Measurements from ENCODE around the gene PTGDS.

PTGDS gene

GRCh38 chr9:136977649-136978072 lies 357 bp downstream of the PTGDS start:
- H3K4me3 ChIP-seq (ENCODE audit: low read depth, low read length) = peak overlapping the region; percentile 78
- H3K27me3 ChIP-seq (ENCODE audit: control insufficient read depth, insufficient read depth, low read length) = peaks cover 9% of the 10 kb centered on the region; the same call in 1 of the 2 replicates
- no peaks in the 10 kb centered on the region for H3K36me3 ChIP-seq (ENCODE audit: control insufficient read depth, insufficient read depth, low read length)
- H3K4me1 ChIP-seq (ENCODE audit: control insufficient read depth, insufficient read depth, low read length) = peaks cover 7% of the 10 kb centered on the region
- H3K9ac ChIP-seq (ENCODE audit: low read length) = no peak overlapping the region
- H3K27ac ChIP-seq (ENCODE audit: low read depth, low read length) = no peak overlapping the region
- no peaks in the 10 kb centered on the region for H3K9me3 ChIP-seq (ENCODE audit: control insufficient read depth, insufficient read depth, low read depth, low read length)

- Histone ChIP-seq H3K9ac (ENCODE audit: low read length) (no peak overlapping the region), H3K27ac (ENCODE audit: low read depth, low read length) (no peak overlapping the region), H3K4me3 (ENCODE audit: low read depth, low read length) (peak overlapping the region; percentile 78), H3K27me3 (ENCODE audit: control insufficient read depth, insufficient read depth, low read length) (peaks cover 9% of the 10 kb centered on the region; the same call in 1 of the 2 replicates), H3K36me3 (ENCODE audit: control insufficient read depth, insufficient read depth, low read length) (no peaks in the 10 kb centered on the region), H3K4me1 (ENCODE audit: control insufficient read depth, insufficient read depth, low read length) (peaks cover 7% of the 10 kb centered on the region), H3K9me3 (ENCODE audit: control insufficient read depth, insufficient read depth, low read depth, low read length) (no peaks in the 10 kb centered on the region)
Measured at GRCh38 chr9:136978073-136978864, 965 bp downstream of the PTGDS start.

- Histone ChIP-seq H3K4me3 (ENCODE audit: low read depth, low read length) (peak overlapping the region; percentile 41; the same call in 1 of the 2 replicates), H3K4me1 (ENCODE audit: control insufficient read depth, insufficient read depth, low read length) (peaks cover 7% of the 10 kb centered on the region), H3K9ac (ENCODE audit: low read length) (no peak overlapping the region), H3K27me3 (ENCODE audit: control insufficient read depth, insufficient read depth, low read length) (peaks cover 14% of the 10 kb centered on the region; the same call in 1 of the 2 replicates), H3K9me3 (ENCODE audit: control insufficient read depth, insufficient read depth, low read depth, low read length) (no peaks in the 10 kb centered on the region), H3K36me3 (ENCODE audit: control insufficient read depth, insufficient read depth, low read length) (no peaks in the 10 kb centered on the region), H3K27ac (ENCODE audit: low read depth, low read length) (no peak overlapping the region)
Measured at GRCh38 chr9:136978865-136979544, 1.7 kb downstream of the PTGDS start.

- peaks cover 22% of the 10 kb centered on the region for H3K27me3 ChIP-seq (ENCODE audit: control insufficient read depth, insufficient read depth, low read length)
- H3K9ac ChIP-seq (ENCODE audit: low read length) = no peak overlapping the region
- no peak overlapping the region for H3K4me3 ChIP-seq (ENCODE audit: low read depth, low read length)
- no peaks in the 10 kb centered on the region for H3K36me3 ChIP-seq (ENCODE audit: control insufficient read depth, insufficient read depth, low read length)
- H3K4me1 ChIP-seq (ENCODE audit: control insufficient read depth, insufficient read depth, low read length) = peaks cover 7% of the 10 kb centered on the region
- no peak overlapping the region for H3K27ac ChIP-seq (ENCODE audit: low read depth, low read length)
- no peaks in the 10 kb centered on the region for H3K9me3 ChIP-seq (ENCODE audit: control insufficient read depth, insufficient read depth, low read depth, low read length)
Measured at GRCh38 chr9:136979769-136980587, 2.7 kb downstream of the PTGDS start.

GRCh38 chr9:136980669-136981478 lies 3.6 kb downstream of the PTGDS start:
- Histone ChIP-seq H3K36me3 (ENCODE audit: control insufficient read depth, insufficient read depth, low read length) (no peaks in the 10 kb centered on the region), H3K9ac (ENCODE audit: low read length) (no peak overlapping the region), H3K27me3 (ENCODE audit: control insufficient read depth, insufficient read depth, low read length) (peaks cover 27% of the 10 kb centered on the region), H3K9me3 (ENCODE audit: control insufficient read depth, insufficient read depth, low read depth, low read length) (no peaks in the 10 kb centered on the region), H3K4me1 (ENCODE audit: control insufficient read depth, insufficient read depth, low read length) (peaks cover 10% of the 10 kb centered on the region), H3K27ac (ENCODE audit: low read depth, low read length) (no peak overlapping the region), H3K4me3 (ENCODE audit: low read depth, low read length) (no peak overlapping the region)

GRCh38 chr9:136981588-136982231 lies 4.4 kb downstream of the PTGDS start:
- peaks cover 31% of the 10 kb centered on the region for H3K27me3 ChIP-seq (ENCODE audit: control insufficient read depth, insufficient read depth, low read length)
- H3K27ac ChIP-seq (ENCODE audit: low read depth, low read length) = no peak overlapping the region
- peaks cover 10% of the 10 kb centered on the region for H3K4me1 ChIP-seq (ENCODE audit: control insufficient read depth, insufficient read depth, low read length)
- H3K4me3 ChIP-seq (ENCODE audit: low read depth, low read length) = no peak overlapping the region
- no peak overlapping the region for H3K9ac ChIP-seq (ENCODE audit: low read length)
- no peaks in the 10 kb centered on the region for H3K36me3 ChIP-seq (ENCODE audit: control insufficient read depth, insufficient read depth, low read length)
- H3K9me3 ChIP-seq (ENCODE audit: control insufficient read depth, insufficient read depth, low read depth, low read length) = no peaks in the 10 kb centered on the region

- H3K4me3 ChIP-seq (ENCODE audit: low read depth, low read length) = no peak within 1 kb of the TSS
- no peak within 1 kb of the TSS for H3K9ac ChIP-seq (ENCODE audit: low read length)
- H3K27me3 ChIP-seq (ENCODE audit: control insufficient read depth, insufficient read depth, low read length) = peaks cover 24% of the 10 kb centered on the region
Measured at GRCh38 chr9:136982232-136983051, 5.1 kb downstream of the PTGDS start, which contains the start of gene LCNL1. TSS of gene LCNL1 (plus strand) at chr9:136982993. CDS start at chr9:136983587, 594 bp downstream.

GRCh38 chr9:136983167-136983566 lies 5.9 kb downstream of the PTGDS start:
- Histone ChIP-seq H3K4me1 (ENCODE audit: control insufficient read depth, insufficient read depth, low read length) (peaks cover 4% of the 10 kb centered on the region), H3K27me3 (ENCODE audit: control insufficient read depth, insufficient read depth, low read length) (peaks cover 22% of the 10 kb centered on the region; the same call in 1 of the 2 replicates), H3K9ac (ENCODE audit: low read length) (no peak overlapping the region), H3K9me3 (ENCODE audit: control insufficient read depth, insufficient read depth, low read depth, low read length) (no peaks in the 10 kb centered on the region), H3K4me3 (ENCODE audit: low read depth, low read length) (no peak overlapping the region), H3K36me3 (ENCODE audit: control insufficient read depth, insufficient read depth, low read length) (no peaks in the 10 kb centered on the region), H3K27ac (ENCODE audit: low read depth, low read length) (no peak overlapping the region)

More at GRCh38 chr9:136982232-136983051, 5.1 kb downstream of the PTGDS start, which contains the start of gene LCNL1:
- Histone ChIP-seq H3K4me1 (ENCODE audit: control insufficient read depth, insufficient read depth, low read length) (peaks cover 5% of the 10 kb centered on the region), H3K36me3 (ENCODE audit: control insufficient read depth, insufficient read depth, low read length) (no peaks in the 10 kb centered on the region), H3K27ac (ENCODE audit: low read depth, low read length) (no peak within 1 kb of the TSS), H3K9me3 (ENCODE audit: control insufficient read depth, insufficient read depth, low read depth, low read length) (no peaks in the 10 kb centered on the region)

GRCh38 chr9:136983656-136984314 lies 6.5 kb downstream of the PTGDS start:
- Histone ChIP-seq H3K27ac (ENCODE audit: low read depth, low read length) (no peak overlapping the region), H3K4me3 (ENCODE audit: low read depth, low read length) (no peak overlapping the region), H3K9me3 (ENCODE audit: control insufficient read depth, insufficient read depth, low read depth, low read length) (no peaks in the 10 kb centered on the region), H3K27me3 (ENCODE audit: control insufficient read depth, insufficient read depth, low read length) (peaks cover 22% of the 10 kb centered on the region; the same call in 1 of the 2 replicates), H3K36me3 (ENCODE audit: control insufficient read depth, insufficient read depth, low read length) (no peaks in the 10 kb centered on the region), H3K4me1 (ENCODE audit: control insufficient read depth, insufficient read depth, low read length) (peaks cover 4% of the 10 kb centered on the region), H3K9ac (ENCODE audit: low read length) (no peak overlapping the region)

Measured in HUES6 (cell line).